Muscle of leg (tissue), 11 donors: Measurements from ENCODE around the gene TASL. TPM values are rescaled to one million over a fixed set of nuclear protein-coding genes. Genes with fewer than 3 reads are reported as not detected.
"Not testable (repeated sequence)": the region's sequence is repeated elsewhere in the genome, so short reads cannot be mapped to it uniquely, and the experiment has no call there.

ENCODE experiments used
- DNase-seq: peaks from one replicate; pipeline ENCODE4 v3.0.0; 2013
- H3K27ac ChIP-seq: one replicate; pipeline ENCODE4 v1.5.1; 2013; ENCODE audit warnings: mild to moderate bottlenecking, low read length, control low read depth
- H3K27me3 ChIP-seq: one replicate; pipeline ENCODE4 v1.6.1; 2013; ENCODE audit warnings: low read length; ENCODE audit not compliant: control insufficient read depth, insufficient read depth
- H3K36me3 ChIP-seq: one replicate; pipeline ENCODE4 v1.6.1; 2013; ENCODE audit warnings: low read length; ENCODE audit not compliant: control insufficient read depth, insufficient read depth
- H3K4me1 ChIP-seq: one replicate; pipeline ENCODE4 v1.6.1; 2013; ENCODE audit warnings: low read length; ENCODE audit not compliant: control insufficient read depth, insufficient read depth
- H3K4me3 ChIP-seq: one replicate; pipeline ENCODE4 v1.5.1; 2013; ENCODE audit warnings: low read length, control low read depth
- H3K9me3 ChIP-seq: replicated peaks from 2 replicates; pipeline ENCODE4 v1.6.1; 2013; ENCODE audit warnings: low read depth, low read length; ENCODE audit not compliant: control insufficient read depth
- WGBS: methylation state at CpG from one replicate; pipeline ENCODE4 v1.1.5; 2013; ENCODE audit warnings: missing lambda C conversion rate; ENCODE audit not compliant: insufficient coverage; 5-methylcytosine and 5-hydroxymethylcytosine counted together
- polyA plus RNA-seq, 8 donors: library from polyadenylated mRNA; unstranded; fragments of 120-200 nt; gene quantifications; one replicate each; pipeline versions ENCODE4 v1.2.1 to v1.2.3, GENCODE V29; 2013; ENCODE audit warnings: inconsistent platforms in 1 of 8, low replicate concordance in 1 of 8; ENCODE audit not compliant: insufficient read length in 8 of 8, insufficient read depth in 1 of 8
- total RNA-seq: library from RNA; stranded (reverse); fragments of 120-200 nt; gene quantifications from one replicate; pipeline ENCODE4 v1.2.4, GENCODE V29; 2013

Gene TASL
- total and polyA plus RNA-seq, 9 donors = 0.53 to 1.0 (median 0.63) TPM

DNA sequence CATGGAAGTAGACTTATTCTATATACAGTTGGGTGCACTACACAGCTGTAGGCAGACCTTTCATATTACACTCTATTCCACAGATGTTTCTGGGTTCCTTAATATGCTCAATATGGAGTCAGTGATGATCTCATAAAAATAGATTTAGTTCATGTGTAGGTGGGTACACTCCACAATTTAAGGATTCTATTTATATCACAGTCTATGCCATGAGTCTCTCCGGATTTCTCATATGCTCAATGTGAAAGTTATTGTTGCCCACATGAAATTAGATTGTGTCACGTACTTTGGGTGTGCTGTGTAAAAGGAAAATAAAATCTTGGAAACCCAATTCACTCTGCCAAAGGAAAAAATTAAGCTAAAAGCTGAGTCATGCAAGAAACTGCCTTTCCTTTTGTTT, 32.5 kb upstream of the TASL start:
- H3K27ac ChIP-seq = no peak overlapping the region
- H3K9me3 ChIP-seq = no peaks in the 10 kb centered on the region
- H3K4me1 ChIP-seq = no peaks in the 10 kb centered on the region
- no peaks in the 10 kb centered on the region for H3K36me3 ChIP-seq
- DNase-seq = no peak
- H3K27me3 ChIP-seq = no peaks in the 10 kb centered on the region
- H3K4me3 ChIP-seq = no peak overlapping the region
- WGBS = no CpG with 5 or more reads among the region's 2 CpGs

DNA sequence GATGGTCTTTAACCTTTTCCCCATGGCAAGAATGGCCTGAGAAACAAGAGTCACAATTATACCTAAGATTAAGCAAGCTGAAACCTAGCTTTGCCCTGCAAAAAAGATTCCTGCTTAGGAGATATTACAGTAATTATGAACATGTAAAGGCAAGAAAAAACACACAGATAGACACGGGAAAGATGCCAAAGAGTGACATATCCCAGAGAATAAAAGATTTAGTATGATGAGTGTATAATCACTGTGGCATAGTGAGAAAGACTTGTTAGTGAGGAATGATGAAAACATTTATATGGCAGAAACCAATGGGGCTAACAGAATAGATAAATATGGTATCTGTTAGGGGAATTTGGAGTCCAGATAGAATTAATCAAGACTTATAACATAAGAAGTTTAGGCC, 29.6 kb upstream of the TASL start:
- no peak overlapping the region for H3K4me3 ChIP-seq
- H3K27ac ChIP-seq = no peak overlapping the region
- no CpG with 5 or more reads among the region's 1 CpG for WGBS
- H3K36me3 ChIP-seq = no peaks in the 10 kb centered on the region
- no peaks in the 10 kb centered on the region for H3K9me3 ChIP-seq
- H3K4me1 ChIP-seq = no peaks in the 10 kb centered on the region
- no peaks in the 10 kb centered on the region for H3K27me3 ChIP-seq
- no peak for DNase-seq

DNA sequence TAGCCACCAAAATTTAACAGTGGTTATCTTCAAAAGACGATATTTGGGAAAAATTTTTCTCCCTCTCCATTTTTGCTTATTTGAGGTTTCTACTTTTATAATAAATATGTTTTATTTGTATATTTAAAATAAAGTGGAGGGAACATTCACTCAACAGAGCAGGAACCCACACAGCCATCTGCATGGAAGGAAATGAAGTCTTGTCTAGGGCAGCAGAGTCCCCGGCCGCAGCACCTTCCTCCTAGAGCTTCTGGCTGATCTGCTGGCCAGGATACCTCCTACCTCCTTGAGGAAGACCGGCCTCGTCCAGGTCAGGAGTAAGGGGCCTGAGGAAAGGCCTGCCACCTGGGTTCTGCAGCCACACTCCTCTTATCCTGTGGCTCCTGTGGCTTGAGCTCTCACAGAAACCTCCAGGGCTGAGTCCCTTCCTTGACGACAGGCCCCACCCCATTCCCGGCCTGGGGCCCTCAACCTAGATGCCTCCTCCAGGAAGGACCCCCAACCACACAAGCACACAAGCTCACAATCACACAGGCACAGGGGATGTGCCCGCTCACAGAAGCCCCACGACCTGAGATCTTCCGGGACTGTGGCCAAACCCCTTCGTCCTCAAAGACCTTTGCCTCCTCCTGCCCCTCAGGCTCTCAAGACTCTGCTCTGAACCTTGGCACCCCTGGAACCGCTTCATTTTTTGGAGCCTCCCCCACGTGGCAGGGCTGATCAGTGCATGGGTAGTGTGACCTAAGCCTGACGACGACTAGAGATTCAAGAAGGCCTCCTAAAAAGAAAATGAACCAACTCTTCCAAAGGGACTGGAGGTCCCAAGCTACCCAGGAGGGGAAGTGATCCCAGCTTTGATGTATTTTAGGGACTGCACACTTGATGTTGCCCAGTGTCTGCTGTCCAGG, 23.0 kb upstream of the TASL start:
- not testable (repeated sequence) for H3K9me3 ChIP-seq, H3K4me3 ChIP-seq, H3K27me3 ChIP-seq, DNase-seq, H3K4me1 ChIP-seq, H3K36me3 ChIP-seq, H3K27ac ChIP-seq
- no CpG with 5 or more reads among the region's 15 CpGs for WGBS

DNA sequence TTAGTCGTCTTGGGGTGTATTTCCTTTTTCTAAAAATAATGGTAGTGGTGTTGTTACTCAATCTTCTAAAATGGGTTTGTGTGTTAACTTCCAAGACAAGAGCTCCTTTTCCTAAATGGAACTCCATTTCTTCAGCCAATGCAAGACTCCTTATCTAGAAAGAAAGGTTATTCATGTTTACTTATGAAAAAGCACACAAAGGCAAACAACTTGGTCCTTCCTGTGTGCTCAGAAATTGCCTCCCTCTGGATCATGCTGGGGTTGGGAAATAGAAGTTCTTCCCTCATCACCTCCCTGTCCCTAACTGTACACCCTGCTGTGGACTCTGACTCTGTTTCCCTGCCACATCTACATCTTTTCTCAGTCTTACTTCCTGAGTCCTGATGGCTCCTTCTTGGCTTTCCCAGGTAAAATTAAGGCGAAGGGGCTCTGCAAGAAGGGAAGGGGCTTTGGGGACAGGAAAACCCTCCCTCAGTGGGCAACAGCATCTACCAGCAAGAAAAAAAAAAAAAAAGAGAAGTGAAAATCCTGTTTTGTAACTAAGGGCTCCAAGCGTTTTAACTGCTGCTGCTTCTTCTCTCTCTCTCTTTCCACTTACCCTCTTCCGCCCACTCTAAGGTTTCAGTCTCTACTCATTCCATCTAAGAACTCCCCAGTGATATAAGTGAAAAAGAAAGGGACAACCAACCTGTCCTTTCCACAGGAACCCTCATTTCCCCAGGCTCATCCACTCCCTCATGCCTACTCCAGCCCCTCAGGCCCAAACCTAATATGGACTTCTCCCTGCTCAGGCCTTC, 19.8 kb upstream of the TASL start:
- WGBS = no CpG with 5 or more reads among the region's 4 CpGs
- Histone ChIP-seq H3K27ac (no peak overlapping the region), H3K36me3 (no peaks in the 10 kb centered on the region), H3K9me3 (no peaks in the 10 kb centered on the region), H3K4me3 (no peak overlapping the region), H3K4me1 (no peaks in the 10 kb centered on the region), H3K27me3 (peaks cover 2% of the 10 kb centered on the region)
- DNase-seq = peak; percentile 29

DNA sequence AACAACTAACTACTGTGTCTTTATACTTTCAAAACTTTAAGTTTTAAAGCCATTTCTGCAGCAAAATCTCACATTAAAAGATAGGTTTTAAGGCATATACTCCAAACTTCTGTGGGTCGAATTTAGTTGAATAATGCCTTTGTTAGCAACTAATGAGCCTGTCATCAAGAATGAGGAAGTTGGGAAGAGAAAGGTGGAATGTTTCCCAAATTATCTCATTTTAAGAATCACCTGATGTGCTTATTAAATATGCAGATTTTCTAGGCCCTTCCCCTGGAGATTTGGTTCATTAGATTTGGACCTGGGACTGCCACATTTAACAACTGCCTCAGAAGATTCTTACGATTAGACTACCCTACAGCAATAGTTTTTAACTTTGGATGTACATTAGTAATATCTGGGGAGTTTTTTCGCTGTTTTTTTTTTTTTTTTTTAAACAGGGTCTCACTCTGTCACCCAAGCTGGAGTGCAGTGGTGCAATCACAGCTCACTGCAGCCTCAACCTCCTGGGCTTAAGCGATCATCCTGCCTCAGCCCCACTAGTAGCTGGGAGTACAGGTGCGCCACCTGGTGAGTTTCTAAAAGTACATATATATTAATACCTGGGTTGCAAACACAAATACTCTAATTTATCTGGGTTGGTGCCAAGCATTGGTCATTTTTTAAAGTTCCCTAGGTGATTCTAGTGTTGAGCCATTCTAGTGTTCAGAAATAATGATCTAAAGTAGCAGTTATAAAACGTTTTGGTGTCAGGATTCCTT, 16.1 kb upstream of the TASL start:
- Histone ChIP-seq H3K36me3 (no peaks in the 10 kb centered on the region), H3K4me1 (no peaks in the 10 kb centered on the region), H3K9me3 (no peaks in the 10 kb centered on the region), H3K4me3 (no peak overlapping the region), H3K27me3 (peaks cover 2% of the 10 kb centered on the region), H3K27ac (no peak overlapping the region)
- 0% methylated on average over 1 of the region's 6 CpGs for WGBS
- DNase-seq = no peak

DNA sequence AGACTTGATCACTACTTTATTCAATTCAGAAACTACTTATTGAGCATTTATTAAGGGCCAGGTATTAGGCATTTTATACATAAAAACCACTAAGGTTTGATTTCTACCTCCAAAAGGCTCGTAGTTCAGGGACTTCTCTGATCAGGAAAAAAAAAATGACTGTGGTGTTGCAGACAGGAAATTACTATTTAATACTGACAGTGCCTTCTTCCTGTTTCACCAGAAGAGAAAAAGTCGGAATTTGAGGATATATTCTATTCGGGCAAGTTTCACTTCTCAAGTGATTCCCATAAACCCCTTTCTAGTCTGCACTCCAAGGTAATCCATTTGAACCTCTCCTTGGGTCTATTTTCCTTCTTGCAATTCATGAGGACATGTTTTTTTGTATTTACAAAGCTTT, 15.3 kb upstream of the TASL start:
- DNase-seq = peak; percentile 28
- H3K4me1 ChIP-seq = no peaks in the 10 kb centered on the region
- H3K4me3 ChIP-seq = no peak overlapping the region
- WGBS = no CpG with 5 or more reads among the region's 3 CpGs
- H3K27ac ChIP-seq = no peak overlapping the region
- H3K9me3 ChIP-seq = no peaks in the 10 kb centered on the region
- H3K36me3 ChIP-seq = no peaks in the 10 kb centered on the region
- H3K27me3 ChIP-seq = peaks cover 2% of the 10 kb centered on the region

DNA sequence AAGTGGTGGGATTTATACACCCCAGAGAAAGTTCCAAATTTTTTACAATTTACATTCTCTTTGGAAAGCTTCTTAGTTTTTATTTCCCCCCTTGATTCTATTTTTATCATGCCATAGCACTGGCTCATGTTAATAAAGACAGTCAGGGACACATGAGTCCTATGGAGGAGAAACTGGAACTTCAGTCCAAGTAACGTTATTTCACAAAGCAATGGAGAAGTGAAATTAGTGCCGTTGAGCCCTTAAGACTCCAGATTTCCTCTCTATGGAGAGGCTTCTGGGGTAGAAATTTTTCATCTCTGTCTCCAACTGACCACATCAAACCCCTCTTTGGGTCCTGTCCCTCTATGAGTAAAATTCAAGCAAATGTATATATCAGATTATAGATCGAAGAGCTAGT, 12.8 kb upstream of the TASL start:
- Histone ChIP-seq H3K27me3 (no peaks in the 10 kb centered on the region), H3K9me3 (no peaks in the 10 kb centered on the region), H3K4me3 (no peak overlapping the region), H3K4me1 (no peaks in the 10 kb centered on the region), H3K36me3 (no peaks in the 10 kb centered on the region), H3K27ac (no peak overlapping the region)
- WGBS = no CpG with 5 or more reads among the region's 3 CpGs
- DNase-seq = peak; percentile 40

DNA sequence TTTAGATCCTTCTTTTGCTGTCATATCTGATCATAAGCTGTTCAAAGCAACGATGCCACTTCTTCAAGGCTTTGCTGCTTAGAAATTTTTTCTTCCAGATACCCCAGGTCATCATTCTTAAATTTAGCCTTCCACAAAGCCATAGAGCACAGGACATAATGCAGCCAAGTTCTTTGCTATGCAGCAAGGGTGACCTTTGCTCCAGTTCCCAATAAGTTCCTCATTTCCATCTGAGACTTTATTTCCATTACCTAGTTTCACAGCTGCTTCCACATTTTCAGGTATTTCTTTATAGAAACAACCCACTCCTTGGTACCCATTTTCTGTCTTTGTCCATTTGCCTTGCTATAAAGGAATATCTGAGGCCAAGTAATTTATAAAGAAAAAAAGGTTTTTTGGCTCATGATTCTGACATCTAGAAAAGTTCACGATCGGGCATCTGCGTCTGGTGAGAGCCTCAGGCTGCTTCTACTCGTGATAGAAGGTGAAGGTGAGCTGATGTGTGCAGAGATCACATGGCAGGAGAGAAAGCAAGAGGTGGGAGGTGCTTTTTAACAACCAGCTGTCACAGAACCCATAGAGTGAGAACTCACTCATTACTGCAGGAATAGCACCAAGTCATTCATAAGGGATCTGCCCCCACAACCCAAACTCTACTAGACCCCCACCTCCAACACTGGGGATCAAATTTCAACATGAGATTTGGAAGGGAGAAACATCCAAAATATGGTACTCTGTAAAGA, 11.8 kb upstream of the TASL start:
- Histone ChIP-seq H3K36me3 (no peaks in the 10 kb centered on the region), H3K4me1 (no peaks in the 10 kb centered on the region), H3K27me3 (no peaks in the 10 kb centered on the region), H3K27ac (no peak overlapping the region), H3K4me3 (no peak overlapping the region), H3K9me3 (no peaks in the 10 kb centered on the region)
- WGBS = 70% methylated on average over 5 of the region's 5 CpGs
- DNase-seq = peak; percentile 53

DNA sequence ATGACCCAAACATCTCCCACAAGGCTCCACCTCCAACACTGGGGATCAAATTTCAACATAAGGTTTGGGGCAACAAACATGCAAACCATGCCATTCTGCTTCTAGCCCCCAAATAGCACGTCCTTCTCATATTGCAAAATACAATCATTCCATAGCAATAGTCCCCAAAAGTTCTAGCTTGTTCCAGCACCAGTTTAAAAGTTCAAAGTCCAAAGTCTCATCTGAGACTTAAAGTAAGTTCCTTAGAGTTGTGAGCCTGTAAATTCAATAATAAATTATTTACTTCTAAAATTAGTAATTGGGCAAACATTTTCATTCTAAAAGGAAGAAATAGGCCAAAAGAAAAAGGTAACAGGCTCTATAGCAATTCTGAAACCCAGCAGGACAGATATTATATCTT, 8.9 kb upstream of the TASL start:
- no peak for DNase-seq
- H3K4me3 ChIP-seq = no peak overlapping the region
- WGBS = no CpG with 5 or more reads among the region's 1 CpG
- no peaks in the 10 kb centered on the region for H3K4me1 ChIP-seq
- no peaks in the 10 kb centered on the region for H3K27me3 ChIP-seq
- no peaks in the 10 kb centered on the region for H3K36me3 ChIP-seq
- H3K9me3 ChIP-seq = no peaks in the 10 kb centered on the region
- no peak overlapping the region for H3K27ac ChIP-seq
